H9 (cell line): ENCODE results near the gene TCF25. TPM values are rescaled to one million over a fixed set of nuclear protein-coding genes. Genes with fewer than 3 reads are reported as not detected.

Experiments used
- DNase-seq: peaks from one replicate; pipeline ENCODE4 v3.0.0-alpha.2; 2017
- H2AFZ ChIP-seq: one replicate; pipeline ENCODE4 v1.6.1; 2013; ENCODE audit warnings: mild to moderate bottlenecking, low read length, control low read depth, moderate library complexity
- H2AK5ac ChIP-seq: 2 replicates; pipeline ENCODE4 v1.6.1; 2013; ENCODE audit warnings: low read length, control low read depth, mixed read lengths; ENCODE audit not compliant: insufficient read length
- H2BK120ac ChIP-seq: one replicate; pipeline ENCODE4 v1.6.1; 2013; ENCODE audit warnings: low read depth, mild to moderate bottlenecking, low read length, control low read depth, inconsistent platforms; ENCODE audit not compliant: poor library complexity, severe bottlenecking
- H2BK12ac ChIP-seq: 2 replicates; pipeline ENCODE4 v1.6.1; 2013; ENCODE audit warnings: low read length, control low read depth, mixed read lengths, low read depth; ENCODE audit not compliant: insufficient read length
- H2BK15ac ChIP-seq: 2 replicates; pipeline ENCODE4 v1.6.1; 2013; ENCODE audit warnings: low read depth, low read length, control low read depth
- H2BK20ac ChIP-seq: one replicate; pipeline ENCODE4 v1.6.1; 2013; ENCODE audit warnings: low read depth, mild to moderate bottlenecking, low read length, control low read depth, inconsistent platforms; ENCODE audit not compliant: poor library complexity, severe bottlenecking
- H2BK5ac ChIP-seq: 2 replicates; pipeline ENCODE4 v1.6.1; 2013; ENCODE audit warnings: low read length, control low read depth, mixed read lengths; ENCODE audit not compliant: insufficient read length
- H3K14ac ChIP-seq: 2 replicates; pipeline ENCODE4 v1.6.1; 2013; ENCODE audit warnings: low read length, control low read depth; ENCODE audit not compliant: insufficient read depth
- H3K18ac ChIP-seq: 2 replicates; pipeline ENCODE4 v1.6.1; 2013; ENCODE audit warnings: low read depth, mild to moderate bottlenecking, mixed read lengths, low read length, control low read depth; ENCODE audit not compliant: insufficient read length
- H3K23ac ChIP-seq: 2 replicates; pipeline ENCODE4 v1.6.1; 2013; ENCODE audit warnings: low read length, control low read depth, mixed read lengths, low read depth; ENCODE audit not compliant: insufficient read length
- H3K23me2 ChIP-seq: 2 replicates; pipeline ENCODE4 v1.6.1; 2013; ENCODE audit warnings: low read depth, mild to moderate bottlenecking, mixed read lengths, low read length, control low read depth; ENCODE audit not compliant: insufficient read length, poor library complexity, severe bottlenecking
- H3K27ac ChIP-seq: 2 replicates; pipeline ENCODE4 v1.5.1; 2013; ENCODE audit warnings: low read length, control low read depth, mixed read lengths, low read depth; ENCODE audit not compliant: insufficient read length
- H3K27me3 ChIP-seq: 2 replicates; pipeline ENCODE4 v1.6.1; 2013; ENCODE audit warnings: low read length, control low read depth, inconsistent platforms; ENCODE audit not compliant: insufficient read depth
- H3K4ac ChIP-seq: 2 replicates; pipeline ENCODE4 v1.6.1; 2013; ENCODE audit warnings: low read depth, mild to moderate bottlenecking, control low read depth, inconsistent platforms, low read length, moderate library complexity
- H3K4me1 ChIP-seq: 2 replicates; pipeline ENCODE4 v1.6.1; 2013; ENCODE audit warnings: low read length, control low read depth, inconsistent platforms; ENCODE audit not compliant: insufficient read depth
- H3K4me2 ChIP-seq: 2 replicates; pipeline ENCODE4 v1.6.1; 2013; ENCODE audit warnings: low read length, control low read depth, mixed read lengths; ENCODE audit not compliant: insufficient read length, insufficient read depth
- H3K56ac ChIP-seq: 2 replicates; pipeline ENCODE4 v1.6.1; 2013; ENCODE audit warnings: low read depth, mild to moderate bottlenecking, mixed read lengths, low read length, control low read depth; ENCODE audit not compliant: insufficient read length
- H3K79me1 ChIP-seq: 2 replicates; pipeline ENCODE4 v1.6.1; 2013; ENCODE audit warnings: low read depth, mild to moderate bottlenecking, moderate library complexity, low read length, control low read depth, inconsistent platforms; ENCODE audit not compliant: insufficient read depth, poor library complexity, severe bottlenecking
- H3K79me2 ChIP-seq: 2 replicates; pipeline ENCODE4 v1.6.1; 2013; ENCODE audit warnings: low read length, control low read depth, inconsistent platforms; ENCODE audit not compliant: insufficient read depth
- H3K9ac ChIP-seq: 2 replicates; pipeline ENCODE4 v1.6.1; 2013; ENCODE audit warnings: low read length, control low read depth, mixed read lengths; ENCODE audit not compliant: insufficient read length; ENCODE audit errors: extremely low read depth
- H3K9me3 ChIP-seq: one replicate; pipeline ENCODE4 v1.6.1; 2013; ENCODE audit warnings: low read depth, low read length, inconsistent platforms; ENCODE audit not compliant: control insufficient read depth
- H3T11ph ChIP-seq: one replicate; pipeline ENCODE4 v1.6.1; 2013; ENCODE audit warnings: mild to moderate bottlenecking, low read length, control low read depth, inconsistent platforms
- H4K20me1 ChIP-seq: one replicate; pipeline ENCODE4 v1.6.1; 2013; ENCODE audit not compliant: control insufficient read depth, insufficient read length, insufficient read depth
- H4K5ac ChIP-seq: 2 replicates; pipeline ENCODE4 v1.6.1; 2013; ENCODE audit warnings: low read depth, mild to moderate bottlenecking, mixed read lengths, low read length, control low read depth; ENCODE audit not compliant: insufficient read length
- H4K8ac ChIP-seq: replicated peaks from 2 replicates; pipeline ENCODE4 v1.6.1; 2013; ENCODE audit warnings: low read length, control low read depth, mixed read lengths, low read depth; ENCODE audit not compliant: insufficient read length
- H4K91ac ChIP-seq: 2 replicates; pipeline ENCODE4 v1.6.1; 2013; ENCODE audit warnings: low read depth, mild to moderate bottlenecking, moderate library complexity, mixed read lengths, low read length, control low read depth; ENCODE audit not compliant: insufficient read length
- H3K27ac Mint-ChIP-seq, 3 experiments: 2 replicates in 2 of 3; 3 replicates in 1 of 3; pipeline ENCODE4 v1.8.0; 2020 to 2021; ENCODE audit warnings: mixed read lengths in 3 of 3, mild to moderate bottlenecking in 1 of 3, moderate library complexity in 1 of 3
- H3K27me3 Mint-ChIP-seq: 2 replicates; pipeline ENCODE4 v1.8.0; 2021; ENCODE audit warnings: low read depth, mild to moderate bottlenecking, moderate library complexity, mixed read lengths
- H3K36me3 Mint-ChIP-seq, 3 experiments: 2 replicates in 2 of 3; 3 replicates in 1 of 3; pipeline ENCODE4 v1.8.0; 2020 to 2021; ENCODE audit warnings: low read depth in 3 of 3, mixed read lengths in 3 of 3; ENCODE audit not compliant: insufficient read depth in 1 of 3
- H3K4me1 Mint-ChIP-seq, 2 experiments: 2 replicates each; pipeline ENCODE4 v1.8.0; 2020; ENCODE audit warnings: mixed read lengths in 2 of 2
- H3K4me3 Mint-ChIP-seq, 2 experiments: 2 replicates in 1 of 2; 3 replicates in 1 of 2; pipeline ENCODE4 v1.8.0; 2020 to 2021; ENCODE audit warnings: mild to moderate bottlenecking in 2 of 2, mixed read lengths in 2 of 2, moderate library complexity in 1 of 2
- H3K9me3 Mint-ChIP-seq, 2 experiments: 2 replicates in 1 of 2; 3 replicates in 1 of 2; pipeline ENCODE4 v1.8.0; 2020; ENCODE audit warnings: mild to moderate bottlenecking in 2 of 2, mixed read lengths in 2 of 2, moderate library complexity in 1 of 2
- WGBS: extraction: QIAGEN DNeasy Blood & Tissue Kit; methylation state at CpG from one replicate; pipeline ENCODE4 v1.1.7; 2013; ENCODE audit warnings: missing lambda C conversion rate, low lambda C conversion rate, mixed read lengths; ENCODE audit not compliant: insufficient read length; ENCODE audit errors: extremely low coverage; 5-methylcytosine and 5-hydroxymethylcytosine counted together
- total RNA-seq: library from RNA; stranded (reverse); gene quantifications from 2 replicates; pipeline ENCODE4 v1.2.1, GENCODE V29; 2021
- TF ChIP-seq, protein P1 (sequence below): fragments of 200-600 bp; sonication (generic); conservative IDR thresholded peaks from 3 replicates; pipeline ENCODE4 v1.8.0; 2021; ENCODE audit warnings: antibody characterized with exemption, mild to moderate bottlenecking

Gene TCF25
- total RNA-seq, 1 experiment from 2014 or later, result 109 TPM

DNA sequence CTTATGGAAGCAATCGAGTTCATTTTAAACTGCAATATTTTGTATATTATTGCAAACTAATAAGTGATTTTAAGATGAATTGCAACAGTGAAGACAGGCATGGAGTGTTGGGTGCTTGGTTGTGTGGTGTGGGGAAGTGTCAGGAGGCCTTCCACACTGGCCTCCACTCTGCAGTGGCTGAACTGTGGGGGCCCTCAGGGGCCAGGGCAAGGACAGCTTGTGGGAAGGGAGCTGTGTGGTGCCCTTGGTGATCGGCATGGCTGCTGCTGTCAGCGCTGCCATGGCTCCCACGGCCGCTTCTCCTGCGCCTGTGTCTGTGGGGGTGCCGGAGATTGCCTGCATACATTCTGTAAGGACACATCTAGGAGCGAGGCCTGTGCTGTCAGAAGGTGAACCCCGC lies 19.2 kb downstream of the TCF25 start:
- H3K27me3 Mint-ChIP-seq, result no peaks in the 10 kb centered on the region
- H3K56ac ChIP-seq, result no peak overlapping the region
- TF ChIP-seq, protein P1, sequence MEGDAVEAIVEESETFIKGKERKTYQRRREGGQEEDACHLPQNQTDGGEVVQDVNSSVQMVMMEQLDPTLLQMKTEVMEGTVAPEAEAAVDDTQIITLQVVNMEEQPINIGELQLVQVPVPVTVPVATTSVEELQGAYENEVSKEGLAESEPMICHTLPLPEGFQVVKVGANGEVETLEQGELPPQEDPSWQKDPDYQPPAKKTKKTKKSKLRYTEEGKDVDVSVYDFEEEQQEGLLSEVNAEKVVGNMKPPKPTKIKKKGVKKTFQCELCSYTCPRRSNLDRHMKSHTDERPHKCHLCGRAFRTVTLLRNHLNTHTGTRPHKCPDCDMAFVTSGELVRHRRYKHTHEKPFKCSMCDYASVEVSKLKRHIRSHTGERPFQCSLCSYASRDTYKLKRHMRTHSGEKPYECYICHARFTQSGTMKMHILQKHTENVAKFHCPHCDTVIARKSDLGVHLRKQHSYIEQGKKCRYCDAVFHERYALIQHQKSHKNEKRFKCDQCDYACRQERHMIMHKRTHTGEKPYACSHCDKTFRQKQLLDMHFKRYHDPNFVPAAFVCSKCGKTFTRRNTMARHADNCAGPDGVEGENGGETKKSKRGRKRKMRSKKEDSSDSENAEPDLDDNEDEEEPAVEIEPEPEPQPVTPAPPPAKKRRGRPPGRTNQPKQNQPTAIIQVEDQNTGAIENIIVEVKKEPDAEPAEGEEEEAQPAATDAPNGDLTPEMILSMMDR, result no peak
- no peak overlapping the region for H2AFZ ChIP-seq
- no CpG with 5 or more reads among the region's 9 CpGs for WGBS
- no peaks in the 10 kb centered on the region for H3K79me1 ChIP-seq
- no peak overlapping the region for H3K27ac ChIP-seq
- H4K91ac ChIP-seq, result no peak overlapping the region
- no peak overlapping the region for H3K4me2 ChIP-seq
- no peaks in the 10 kb centered on the region for H3K9me3 ChIP-seq
- no peaks in the 10 kb centered on the region for H3K4me1 ChIP-seq
- H3K36me3 Mint-ChIP-seq, result peaks cover 17 to 64% (median 61%) of the 10 kb centered on the region in 3 experiments
- no peak overlapping the region for H3K4me3 Mint-ChIP-seq
- H3K9me3 Mint-ChIP-seq, result no peaks in the 10 kb centered on the region
- H3T11ph ChIP-seq, result no peak overlapping the region
- no peak overlapping the region for H3K18ac ChIP-seq
- H2BK120ac ChIP-seq, result no peak overlapping the region
- no peak for DNase-seq
- no peak overlapping the region for H3K14ac ChIP-seq
- H4K20me1 ChIP-seq, result no peaks in the 10 kb centered on the region
- no peaks in the 10 kb centered on the region for H3K27me3 ChIP-seq
- no peak overlapping the region for H2BK5ac ChIP-seq
- H3K79me2 ChIP-seq, result no peaks in the 10 kb centered on the region
- no peaks in the 10 kb centered on the region for H3K23me2 ChIP-seq
- no peak overlapping the region for H3K9ac ChIP-seq
- H3K4ac ChIP-seq, result no peak overlapping the region
- no peak overlapping the region for H4K8ac ChIP-seq
- H2AK5ac ChIP-seq, result no peak overlapping the region
- no peak overlapping the region for H2BK15ac ChIP-seq
- H3K4me1 Mint-ChIP-seq, result no peaks in the 10 kb centered on the region
- no peak overlapping the region for H3K23ac ChIP-seq
- H3K27ac Mint-ChIP-seq, result no peak overlapping the region
- H2BK20ac ChIP-seq, result no peak overlapping the region
- H2BK12ac ChIP-seq, result no peak overlapping the region
- H4K5ac ChIP-seq, result no peak overlapping the region
